Measurements from ENCODE around the gene DYSF. TPM values are rescaled to one million over a fixed set of nuclear protein-coding genes. Genes with fewer than 3 reads are reported as not detected.

DYSF gene
- polyA plus RNA-seq, 4 donors = 0.67 to 5.0 (median 3.2) TPM

DNA sequence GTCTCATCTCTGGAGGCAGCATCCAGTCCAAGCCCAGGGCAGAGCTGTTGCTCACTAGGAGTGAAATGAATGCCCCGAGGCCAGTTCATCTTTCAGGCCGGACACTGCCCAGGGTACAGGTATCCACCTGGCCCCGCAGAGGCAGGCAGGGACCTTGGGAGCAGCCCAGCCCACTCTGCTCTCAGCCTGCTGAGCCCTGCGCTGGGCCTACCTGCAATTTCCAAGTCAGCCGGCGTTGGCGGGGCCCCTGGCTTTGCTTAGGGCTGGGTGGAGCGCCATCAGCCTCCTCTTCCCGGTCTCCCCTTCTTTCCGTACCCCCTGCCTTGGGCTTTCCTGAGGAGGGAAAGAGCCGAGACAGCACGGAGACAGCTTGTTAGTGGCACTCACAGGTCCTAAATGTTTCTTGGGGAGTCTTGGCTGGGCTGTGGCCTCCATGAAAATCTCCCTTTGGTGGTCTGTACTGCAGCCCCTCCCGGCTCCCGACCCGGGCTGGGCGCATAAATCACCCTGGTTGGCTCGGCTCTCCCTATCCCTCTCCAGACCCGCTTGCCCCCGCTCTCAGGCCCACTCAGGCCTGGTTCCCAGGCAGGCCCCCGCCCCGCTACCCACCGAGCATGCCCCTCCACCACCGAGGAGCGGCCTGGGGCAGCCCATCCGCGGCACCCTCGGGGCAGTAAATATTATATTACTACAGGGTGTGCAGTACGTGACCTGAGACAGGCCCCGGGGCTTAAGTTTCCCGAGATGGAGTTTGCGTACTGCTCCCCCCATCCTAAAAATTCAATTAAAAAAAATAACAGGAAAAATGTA lies 106.7 kb downstream of the DYSF start:
- Histone ChIP-seq H3K36me3 (ENCODE audit: control insufficient read depth in 3 of 3, insufficient read depth in 2 of 3, low read depth in 1 of 3, low read length in 3 of 3) (no peaks in the 10 kb centered on the region), H3K4me3 (ENCODE audit: low read depth in 1 of 3, low read length in 3 of 3) (no peak overlapping the region), H3K9me3 (ENCODE audit: control insufficient read depth in 2 of 2, insufficient read depth in 1 of 2, low read depth in 1 of 2, low read length in 1 of 2) (no peaks in the 10 kb centered on the region), H3K27me3 (ENCODE audit: control insufficient read depth in 3 of 3, insufficient read depth in 3 of 3, low read length in 3 of 3) (no peaks in the 10 kb centered on the region), H3K27ac (ENCODE audit: low read depth in 1 of 3, low read length in 2 of 3) (no peak overlapping the region), H3K4me1 (ENCODE audit: control insufficient read depth in 3 of 3, insufficient read depth in 2 of 3, low read depth in 1 of 3, low read length in 2 of 3) (peaks cover 0 to 10% (median 0%) of the 10 kb centered on the region in 3 donors)
- FAIRE-seq = no peak
- 75 to 92% (median 80%) methylated on average over 31 of the region's 31 CpGs for WGBS, 3 donors
- no peak for DNase-seq

DNA sequence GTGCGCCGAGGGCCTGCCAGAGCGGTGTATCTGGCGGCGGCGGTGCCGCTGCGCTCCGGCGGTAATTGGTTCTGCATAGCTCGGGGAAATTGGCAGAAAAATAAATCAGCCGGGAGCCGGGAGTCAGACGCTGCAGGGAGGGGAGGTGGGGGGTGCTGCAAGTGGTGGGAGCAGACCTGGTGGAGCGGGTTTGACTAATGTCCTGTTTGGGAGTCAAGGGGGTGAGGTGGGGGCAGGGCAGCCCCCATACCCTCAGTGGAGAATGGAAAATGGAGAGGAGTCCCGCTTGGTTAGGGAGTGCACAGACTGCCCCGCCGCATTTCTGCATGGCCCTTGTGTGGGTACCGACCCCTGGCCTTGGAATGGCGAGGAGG lies 107.3 kb downstream of the DYSF start:
- WGBS, 3 donors = 74 to 86% (median 76%) methylated on average over 20 of the region's 20 CpGs
- Histone ChIP-seq H3K9me3 (ENCODE audit: control insufficient read depth in 2 of 2, insufficient read depth in 1 of 2, low read depth in 1 of 2, low read length in 1 of 2) (no peaks in the 10 kb centered on the region), H3K27me3 (ENCODE audit: control insufficient read depth in 3 of 3, insufficient read depth in 3 of 3, low read length in 3 of 3) (no peaks in the 10 kb centered on the region), H3K27ac (ENCODE audit: low read depth in 1 of 3, low read length in 2 of 3) (no peak overlapping the region), H3K4me1 (ENCODE audit: control insufficient read depth in 3 of 3, insufficient read depth in 2 of 3, low read depth in 1 of 3, low read length in 2 of 3) (peaks cover 0 to 10% (median 0%) of the 10 kb centered on the region in 3 donors), H3K4me3 (ENCODE audit: low read depth in 1 of 3, low read length in 3 of 3) (no peak overlapping the region), H3K36me3 (ENCODE audit: control insufficient read depth in 3 of 3, insufficient read depth in 2 of 3, low read depth in 1 of 3, low read length in 3 of 3) (no peaks in the 10 kb centered on the region)
- FAIRE-seq = no peak
- DNase-seq = no peak

DNA sequence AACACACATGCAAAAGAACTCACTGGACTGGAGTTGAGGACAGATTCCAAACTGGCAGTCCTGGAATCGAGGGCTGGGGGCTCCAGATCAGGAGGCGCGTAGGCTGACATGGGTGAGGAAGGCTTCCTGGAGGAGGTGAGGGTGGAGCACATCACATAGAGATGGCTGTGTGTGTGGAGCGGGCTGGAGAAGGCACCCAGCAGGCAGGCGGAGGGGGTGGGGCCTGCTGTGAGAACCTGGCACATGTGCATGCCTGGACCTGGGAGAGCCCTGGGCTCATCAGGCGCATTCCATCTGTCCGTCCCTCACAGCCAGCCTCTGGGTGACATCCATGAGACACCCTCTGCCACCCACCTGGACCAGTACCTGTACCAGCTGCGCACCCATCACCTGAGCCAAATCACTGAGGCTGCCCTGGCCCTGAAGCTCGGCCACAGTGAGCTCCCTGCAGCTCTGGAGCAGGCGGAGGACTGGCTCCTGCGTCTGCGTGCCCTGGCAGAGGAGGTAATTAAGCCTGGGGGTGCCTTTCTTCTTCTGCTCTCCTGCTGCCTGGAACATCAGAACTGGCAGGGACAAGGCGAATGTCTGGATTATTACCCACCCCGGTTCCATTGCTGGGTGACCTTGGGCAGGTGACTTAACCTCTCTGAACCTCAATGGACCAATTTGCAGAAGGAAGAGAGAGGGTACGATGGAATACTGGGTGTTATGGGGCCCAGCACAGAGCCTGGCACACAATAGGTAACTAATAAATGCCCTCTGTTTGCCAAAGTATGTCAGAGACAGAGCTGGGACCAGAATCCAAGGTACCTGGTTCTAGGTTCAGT lies 108.3 kb downstream of the DYSF start:
- WGBS, 3 donors = 83 to 92% (median 83%) methylated on average over 14 to 15 of the region's 15 CpGs
- H3K36me3 ChIP-seq (ENCODE audit: control insufficient read depth in 3 of 3, insufficient read depth in 2 of 3, low read depth in 1 of 3, low read length in 3 of 3) = no peaks in the 10 kb centered on the region
- no peak overlapping the region for H3K4me3 ChIP-seq (ENCODE audit: low read depth in 1 of 3, low read length in 3 of 3)
- peaks cover 0 to 6% (median 0%) of the 10 kb centered on the region in 3 donors for H3K4me1 ChIP-seq (ENCODE audit: control insufficient read depth in 3 of 3, insufficient read depth in 2 of 3, low read depth in 1 of 3, low read length in 2 of 3)
- FAIRE-seq (no peak), DNase-seq (no peak)
- H3K9me3 ChIP-seq (ENCODE audit: control insufficient read depth in 2 of 2, insufficient read depth in 1 of 2, low read depth in 1 of 2, low read length in 1 of 2) = no peaks in the 10 kb centered on the region
- H3K27me3 ChIP-seq (ENCODE audit: control insufficient read depth in 3 of 3, insufficient read depth in 3 of 3, low read length in 3 of 3) = no peaks in the 10 kb centered on the region
- no peak overlapping the region for H3K27ac ChIP-seq (ENCODE audit: low read depth in 1 of 3, low read length in 2 of 3)

DNA sequence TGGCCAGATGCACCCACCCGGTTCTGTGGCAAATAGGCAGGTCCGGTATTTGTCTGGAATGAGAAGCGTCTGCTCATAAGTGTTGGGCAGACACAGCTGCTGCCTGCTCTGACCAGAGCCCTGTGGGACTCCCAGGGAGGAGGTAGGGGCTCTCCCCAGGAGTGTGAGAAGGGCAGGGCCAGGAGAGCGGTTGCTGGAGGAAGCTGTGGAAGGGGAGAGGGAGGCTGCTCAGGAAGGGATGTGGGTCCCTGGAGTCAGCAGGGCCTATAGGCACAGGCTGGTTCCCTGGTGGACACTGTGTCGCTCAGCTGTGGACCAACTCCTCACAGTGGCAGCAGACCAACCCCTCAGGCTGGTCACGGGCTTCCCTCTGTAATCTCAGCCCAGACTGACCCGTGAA lies 109.2 kb downstream of the DYSF start:
- Histone ChIP-seq H3K9me3 (ENCODE audit: control insufficient read depth in 2 of 2, insufficient read depth in 1 of 2, low read depth in 1 of 2, low read length in 1 of 2) (no peaks in the 10 kb centered on the region), H3K4me3 (ENCODE audit: low read depth in 1 of 3, low read length in 3 of 3) (no peak overlapping the region), H3K4me1 (ENCODE audit: control insufficient read depth in 3 of 3, insufficient read depth in 2 of 3, low read depth in 1 of 3, low read length in 2 of 3) (peaks cover 0 to 3% (median 0%) of the 10 kb centered on the region in 3 donors), H3K27me3 (ENCODE audit: control insufficient read depth in 3 of 3, insufficient read depth in 3 of 3, low read length in 3 of 3) (no peaks in the 10 kb centered on the region), H3K27ac (ENCODE audit: low read depth in 1 of 3, low read length in 2 of 3) (no peak overlapping the region), H3K36me3 (ENCODE audit: control insufficient read depth in 3 of 3, insufficient read depth in 2 of 3, low read depth in 1 of 3, low read length in 3 of 3) (no peaks in the 10 kb centered on the region)
- WGBS, 3 donors = 73 to 79% (median 75%) methylated on average over 7 of the region's 7 CpGs
- FAIRE-seq (no peak), DNase-seq (no peak)

DNA sequence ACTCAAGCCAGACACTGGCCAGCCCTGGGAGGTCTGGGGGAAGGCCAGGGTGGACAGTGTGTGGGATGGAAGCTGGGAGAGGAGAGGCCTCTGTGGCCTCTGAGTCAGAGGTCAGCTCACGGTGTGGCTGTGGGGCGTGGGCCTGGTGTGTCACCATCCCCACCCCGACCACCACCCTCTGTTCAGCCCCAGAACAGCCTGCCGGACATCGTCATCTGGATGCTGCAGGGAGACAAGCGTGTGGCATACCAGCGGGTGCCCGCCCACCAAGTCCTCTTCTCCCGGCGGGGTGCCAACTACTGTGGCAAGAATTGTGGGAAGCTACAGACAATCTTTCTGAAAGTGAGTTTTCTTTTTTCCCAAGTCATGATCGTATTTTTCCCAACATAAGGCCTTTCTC lies 110.5 kb downstream of the DYSF start:
- H3K9me3 ChIP-seq (ENCODE audit: control insufficient read depth in 2 of 2, insufficient read depth in 1 of 2, low read depth in 1 of 2, low read length in 1 of 2) = no peaks in the 10 kb centered on the region
- no peak for FAIRE-seq
- no peaks in the 10 kb centered on the region for H3K27me3 ChIP-seq (ENCODE audit: control insufficient read depth in 3 of 3, insufficient read depth in 3 of 3, low read length in 3 of 3)
- no peaks in the 10 kb centered on the region for H3K36me3 ChIP-seq (ENCODE audit: control insufficient read depth in 3 of 3, insufficient read depth in 2 of 3, low read depth in 1 of 3, low read length in 3 of 3)
- H3K4me3 ChIP-seq (ENCODE audit: low read depth in 1 of 3, low read length in 3 of 3) = no peak overlapping the region
- 89% methylated on average over 10 to 11 of the region's 11 CpGs for WGBS, 3 donors
- H3K27ac ChIP-seq (ENCODE audit: low read depth in 1 of 3, low read length in 2 of 3) = no peak overlapping the region
- peaks cover 0 to 3% (median 0%) of the 10 kb centered on the region in 3 donors for H3K4me1 ChIP-seq (ENCODE audit: control insufficient read depth in 3 of 3, insufficient read depth in 2 of 3, low read depth in 1 of 3, low read length in 2 of 3)
- no peak for DNase-seq

DNA sequence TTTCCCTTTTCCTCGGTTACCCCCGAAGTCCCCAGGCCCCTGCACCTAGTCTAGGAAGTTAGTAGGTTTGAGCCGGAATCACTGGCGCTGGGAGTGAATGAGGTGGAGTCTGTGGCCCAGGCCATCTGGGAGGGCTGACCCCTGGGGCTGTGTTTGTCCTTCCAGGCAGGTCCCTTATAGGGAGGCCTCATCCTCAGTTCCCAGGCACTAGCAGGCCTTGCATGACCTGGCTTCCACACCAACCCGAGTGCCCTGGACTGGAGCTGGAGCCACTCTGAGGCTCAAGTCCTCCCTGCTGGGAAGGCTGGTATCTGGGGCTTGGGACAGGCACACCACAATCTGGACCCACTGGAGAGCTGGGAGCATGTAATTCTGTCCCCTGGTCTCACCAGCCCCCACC lies 111.0 kb downstream of the DYSF start:
- Histone ChIP-seq H3K4me3 (ENCODE audit: low read depth in 1 of 3, low read length in 3 of 3) (no peak overlapping the region), H3K27me3 (ENCODE audit: control insufficient read depth in 3 of 3, insufficient read depth in 3 of 3, low read length in 3 of 3) (no peaks in the 10 kb centered on the region), H3K4me1 (ENCODE audit: control insufficient read depth in 3 of 3, insufficient read depth in 2 of 3, low read depth in 1 of 3, low read length in 2 of 3) (peaks cover 0 to 3% (median 0%) of the 10 kb centered on the region in 3 donors), H3K9me3 (ENCODE audit: control insufficient read depth in 2 of 2, insufficient read depth in 1 of 2, low read depth in 1 of 2, low read length in 1 of 2) (no peaks in the 10 kb centered on the region), H3K36me3 (ENCODE audit: control insufficient read depth in 3 of 3, insufficient read depth in 2 of 3, low read depth in 1 of 3, low read length in 3 of 3) (no peaks in the 10 kb centered on the region), H3K27ac (ENCODE audit: low read depth in 1 of 3, low read length in 2 of 3) (no peak overlapping the region)
- no peak for DNase-seq
- FAIRE-seq = no peak
- WGBS, 3 donors = 92 to 94% (median 93%) methylated on average over 5 of the region's 5 CpGs

DNA sequence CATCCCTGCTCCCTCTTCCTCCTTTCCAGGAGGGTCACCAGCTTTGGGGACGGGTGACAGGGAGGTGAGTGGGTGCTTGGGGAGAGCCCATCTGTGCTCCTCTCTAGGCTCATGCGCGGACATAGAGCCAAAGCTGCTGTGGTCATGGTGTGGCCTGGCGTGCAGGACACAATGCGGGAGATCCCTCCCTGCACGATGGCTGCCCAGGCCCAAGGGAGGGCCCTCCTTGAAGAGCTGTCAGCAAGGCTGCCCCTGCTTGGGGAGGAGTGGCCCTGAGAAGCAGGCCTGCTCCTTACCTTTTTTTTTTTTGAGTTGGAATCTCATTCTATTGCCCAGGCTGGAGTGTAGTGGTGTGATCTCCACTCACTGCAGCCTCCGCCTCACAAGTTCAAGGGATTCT lies 111.4 kb downstream of the DYSF start:
- H3K27me3 ChIP-seq (ENCODE audit: control insufficient read depth in 3 of 3, insufficient read depth in 3 of 3, low read length in 3 of 3) = no peaks in the 10 kb centered on the region
- 85 to 93% (median 87%) methylated on average over 6 to 7 of the region's 7 CpGs for WGBS, 3 donors
- no peak for FAIRE-seq
- H3K27ac ChIP-seq (ENCODE audit: low read depth in 1 of 3, low read length in 2 of 3) = no peak overlapping the region
- no peak for DNase-seq
- no peak overlapping the region for H3K4me3 ChIP-seq (ENCODE audit: low read depth in 1 of 3, low read length in 3 of 3)
- no peaks in the 10 kb centered on the region for H3K9me3 ChIP-seq (ENCODE audit: control insufficient read depth in 2 of 2, insufficient read depth in 1 of 2, low read depth in 1 of 2, low read length in 1 of 2)
- H3K36me3 ChIP-seq (ENCODE audit: control insufficient read depth in 3 of 3, insufficient read depth in 2 of 3, low read depth in 1 of 3, low read length in 3 of 3) = no peaks in the 10 kb centered on the region
- H3K4me1 ChIP-seq (ENCODE audit: control insufficient read depth in 3 of 3, insufficient read depth in 2 of 3, low read depth in 1 of 3, low read length in 2 of 3) = peaks cover 0 to 3% (median 0%) of the 10 kb centered on the region in 3 donors

DNA sequence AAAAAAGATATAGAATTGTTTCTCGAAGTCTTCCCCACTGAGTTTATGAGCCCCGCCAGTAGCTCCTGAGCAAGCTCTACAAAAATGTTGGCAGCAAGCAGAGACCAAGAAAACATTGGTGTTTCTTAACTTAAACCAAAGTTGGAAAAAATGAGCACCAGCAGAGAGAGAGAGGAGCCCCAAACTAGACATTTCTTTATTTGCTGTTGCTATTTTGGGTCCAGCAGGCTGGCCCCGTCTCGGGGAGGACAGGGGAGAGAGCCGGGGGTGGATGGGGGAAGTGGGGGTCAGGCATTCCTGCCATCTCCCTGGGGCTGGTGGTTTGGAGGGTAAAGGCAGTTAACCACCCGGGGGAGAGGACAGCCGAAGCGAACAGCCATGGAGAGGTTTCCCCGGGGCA lies 113.0 kb downstream of the DYSF start:
- 76 to 89% (median 87%) methylated on average over 9 of the region's 9 CpGs for WGBS, 3 donors
- FAIRE-seq = no peak

More for the DNA sequence above, 113.0 kb downstream of the DYSF start:
- DNase-seq = no peak
- Histone ChIP-seq H3K27ac (ENCODE audit: low read depth in 1 of 3, low read length in 2 of 3) (no peak overlapping the region), H3K4me1 (ENCODE audit: control insufficient read depth in 3 of 3, insufficient read depth in 2 of 3, low read depth in 1 of 3, low read length in 2 of 3) (no peaks in the 10 kb centered on the region), H3K9me3 (ENCODE audit: control insufficient read depth in 2 of 2, insufficient read depth in 1 of 2, low read depth in 1 of 2, low read length in 1 of 2) (no peaks in the 10 kb centered on the region), H3K27me3 (ENCODE audit: control insufficient read depth in 3 of 3, insufficient read depth in 3 of 3, low read length in 3 of 3) (no peaks in the 10 kb centered on the region), H3K36me3 (ENCODE audit: control insufficient read depth in 3 of 3, insufficient read depth in 2 of 3, low read depth in 1 of 3, low read length in 3 of 3) (no peaks in the 10 kb centered on the region), H3K4me3 (ENCODE audit: low read depth in 1 of 3, low read length in 3 of 3) (no peak overlapping the region)
